GM12872 (cell line): ENCODE results near the gene CAPN5.

Source experiments
- TF ChIP-seq, protein P1 (sequence below): IDR thresholded peaks from 3 replicates; pipeline ENCODE4 v1.5.1; 2011; ENCODE audit warnings: low read depth, mild to moderate bottlenecking, low read length, moderate library complexity; ENCODE audit not compliant: insufficient read depth

The CAPN5 gene

DNA sequence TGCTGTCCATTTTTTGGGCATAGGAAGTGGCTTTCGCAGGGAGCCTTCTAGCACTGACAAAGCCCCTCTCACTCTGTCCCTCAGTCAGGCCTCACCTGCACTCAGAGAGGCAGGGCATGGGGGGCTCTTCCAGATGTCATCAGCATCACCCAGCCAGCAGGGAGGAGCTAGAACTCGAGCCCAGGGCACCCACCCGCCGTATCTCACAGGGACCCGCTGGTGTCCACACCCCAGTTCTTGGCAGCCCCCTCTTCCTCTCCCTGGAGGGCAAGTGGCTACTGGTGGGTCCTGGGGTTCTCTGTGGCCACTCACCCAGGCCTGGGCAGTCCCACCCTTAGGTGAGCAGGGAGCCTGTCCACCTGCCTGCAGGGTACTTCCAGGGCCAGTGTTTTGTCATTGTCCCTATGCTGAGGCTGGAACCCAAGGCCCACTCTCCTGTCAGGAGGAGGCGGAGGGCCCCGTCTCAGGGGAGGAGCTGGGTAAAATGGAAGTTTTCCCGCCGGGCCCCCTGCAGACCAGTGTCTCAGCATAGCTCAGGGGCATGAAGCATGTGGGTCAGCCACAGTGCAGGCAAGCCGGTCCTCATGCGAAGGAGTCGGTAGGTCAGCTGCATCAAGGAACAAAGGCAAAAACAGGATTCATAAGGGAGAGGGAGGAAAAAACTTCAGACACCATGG, 83.1 kb downstream of the CAPN5 start:
- TF ChIP-seq, protein P1, sequence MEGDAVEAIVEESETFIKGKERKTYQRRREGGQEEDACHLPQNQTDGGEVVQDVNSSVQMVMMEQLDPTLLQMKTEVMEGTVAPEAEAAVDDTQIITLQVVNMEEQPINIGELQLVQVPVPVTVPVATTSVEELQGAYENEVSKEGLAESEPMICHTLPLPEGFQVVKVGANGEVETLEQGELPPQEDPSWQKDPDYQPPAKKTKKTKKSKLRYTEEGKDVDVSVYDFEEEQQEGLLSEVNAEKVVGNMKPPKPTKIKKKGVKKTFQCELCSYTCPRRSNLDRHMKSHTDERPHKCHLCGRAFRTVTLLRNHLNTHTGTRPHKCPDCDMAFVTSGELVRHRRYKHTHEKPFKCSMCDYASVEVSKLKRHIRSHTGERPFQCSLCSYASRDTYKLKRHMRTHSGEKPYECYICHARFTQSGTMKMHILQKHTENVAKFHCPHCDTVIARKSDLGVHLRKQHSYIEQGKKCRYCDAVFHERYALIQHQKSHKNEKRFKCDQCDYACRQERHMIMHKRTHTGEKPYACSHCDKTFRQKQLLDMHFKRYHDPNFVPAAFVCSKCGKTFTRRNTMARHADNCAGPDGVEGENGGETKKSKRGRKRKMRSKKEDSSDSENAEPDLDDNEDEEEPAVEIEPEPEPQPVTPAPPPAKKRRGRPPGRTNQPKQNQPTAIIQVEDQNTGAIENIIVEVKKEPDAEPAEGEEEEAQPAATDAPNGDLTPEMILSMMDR: no peak

DNA sequence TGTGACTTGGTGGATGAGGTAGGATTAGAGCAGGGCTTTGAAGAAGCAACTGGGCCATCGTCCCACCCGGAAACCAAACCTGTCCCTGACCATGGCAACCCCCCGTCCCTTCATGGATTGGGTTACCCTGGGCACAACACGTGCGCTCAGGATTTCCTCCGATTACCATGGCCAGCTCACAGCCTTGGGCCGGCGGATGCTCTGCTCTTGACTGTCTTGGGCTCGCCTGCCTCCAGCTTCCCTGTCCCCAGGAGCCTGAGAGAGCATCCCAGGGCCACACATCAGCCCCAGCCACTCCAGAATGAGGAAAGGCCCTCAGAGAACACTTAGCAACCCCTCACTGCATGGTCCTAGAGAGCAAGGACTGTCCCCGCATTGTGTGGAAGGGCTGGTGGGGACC, 84.1 kb downstream of the CAPN5 start:
- TF ChIP-seq, protein P1: no peak

DNA sequence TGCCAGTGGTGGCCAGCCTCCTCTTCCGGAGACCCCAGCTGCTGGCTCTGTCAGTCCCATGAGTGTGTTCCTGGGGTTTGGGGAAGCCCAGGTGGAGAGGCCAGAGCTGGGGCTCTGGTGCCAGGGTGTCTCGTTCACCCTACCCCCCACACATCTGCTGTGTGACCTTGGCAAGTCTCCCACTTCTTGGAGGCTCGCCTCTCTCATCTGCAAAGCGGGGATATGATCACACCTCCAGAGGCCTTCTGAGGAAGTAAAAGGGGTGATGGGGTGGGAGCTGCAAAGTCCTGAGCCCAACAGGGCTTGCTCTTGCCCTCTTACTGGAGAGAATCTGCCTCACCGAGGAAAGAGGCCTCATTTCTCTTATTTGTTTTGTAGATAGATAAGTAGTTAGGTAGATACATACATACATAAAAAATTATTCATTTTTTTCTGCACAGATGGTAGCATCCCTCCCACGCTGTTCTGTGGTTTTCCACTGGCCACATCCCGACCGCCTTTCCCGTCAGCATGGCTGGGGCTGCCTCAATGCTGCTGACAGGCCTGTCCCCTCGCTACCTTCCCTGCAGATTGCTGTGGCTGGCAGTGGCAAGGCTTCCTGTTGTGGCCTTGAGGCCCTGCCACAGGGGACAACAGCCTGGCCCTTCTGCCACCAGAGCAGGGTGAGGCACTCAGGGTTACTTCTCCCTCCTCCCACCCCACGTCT, 85.2 kb downstream of the CAPN5 start:
- TF ChIP-seq, protein P1: no peak

DNA sequence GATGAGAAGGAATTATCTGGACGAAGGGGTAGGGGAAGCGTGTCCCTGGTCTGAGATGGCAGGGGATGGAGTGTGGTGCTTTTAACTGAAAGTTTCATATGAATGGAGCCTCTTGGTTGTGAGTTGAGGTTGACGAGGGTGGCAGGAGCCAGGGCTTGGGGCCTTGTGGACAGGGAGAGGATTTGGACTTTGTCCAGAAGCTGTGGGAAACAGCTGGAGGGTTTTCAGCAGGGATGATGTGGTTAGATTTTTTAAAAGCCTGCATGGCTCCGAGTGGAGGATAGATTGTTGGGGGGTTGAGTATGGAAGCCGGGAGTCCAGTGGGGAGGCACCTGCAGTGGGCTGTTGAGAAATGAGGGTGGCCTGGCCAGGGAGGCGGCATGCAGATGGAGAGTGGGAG, 86.1 kb downstream of the CAPN5 start:
- TF ChIP-seq, protein P1: no peak

DNA sequence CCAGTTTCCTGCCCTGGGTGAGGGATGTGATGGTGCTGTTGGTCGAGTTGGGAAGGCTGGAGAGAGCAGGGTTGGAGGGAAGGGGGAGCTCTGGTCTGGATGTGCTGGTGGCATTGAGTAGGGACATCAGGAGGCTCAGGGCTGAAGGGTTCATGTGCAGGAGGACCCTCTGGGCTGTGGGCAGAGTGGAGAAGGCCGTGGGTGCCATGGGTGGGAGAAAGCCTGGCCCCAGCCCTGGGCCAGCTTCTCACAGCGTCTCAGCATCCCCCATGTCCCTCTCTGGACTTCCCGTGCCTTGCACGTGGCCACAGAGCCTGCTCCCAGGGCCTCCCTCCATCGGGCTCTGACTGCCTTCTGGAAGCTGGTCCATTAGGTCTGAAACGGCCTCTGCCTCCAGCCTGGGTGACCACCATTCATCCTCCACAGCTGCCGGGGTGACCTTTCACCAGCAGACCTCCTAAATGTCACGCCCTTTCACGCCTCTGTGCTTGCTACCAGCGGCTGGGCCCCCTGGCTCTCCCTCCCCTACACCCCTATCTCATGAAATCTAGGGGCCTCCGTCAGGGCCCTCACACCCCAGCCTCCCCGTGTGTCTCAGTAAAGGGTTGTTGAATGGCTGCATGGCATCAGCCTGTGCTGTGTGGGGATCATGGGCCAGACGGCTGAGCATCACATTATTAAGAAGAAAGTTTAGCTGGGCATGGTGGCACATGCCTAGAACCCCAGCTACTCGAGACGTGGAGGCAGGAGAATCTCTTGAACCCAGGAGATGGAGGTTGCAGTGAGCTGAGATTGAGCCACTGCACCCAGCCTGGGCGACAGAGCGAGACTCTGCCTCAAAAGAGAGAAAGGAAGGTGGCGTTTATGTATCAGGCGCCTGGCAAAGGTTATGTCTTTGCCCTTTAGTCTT, 86.8 kb downstream of the CAPN5 start:
- TF ChIP-seq, protein P1: no peak

DNA sequence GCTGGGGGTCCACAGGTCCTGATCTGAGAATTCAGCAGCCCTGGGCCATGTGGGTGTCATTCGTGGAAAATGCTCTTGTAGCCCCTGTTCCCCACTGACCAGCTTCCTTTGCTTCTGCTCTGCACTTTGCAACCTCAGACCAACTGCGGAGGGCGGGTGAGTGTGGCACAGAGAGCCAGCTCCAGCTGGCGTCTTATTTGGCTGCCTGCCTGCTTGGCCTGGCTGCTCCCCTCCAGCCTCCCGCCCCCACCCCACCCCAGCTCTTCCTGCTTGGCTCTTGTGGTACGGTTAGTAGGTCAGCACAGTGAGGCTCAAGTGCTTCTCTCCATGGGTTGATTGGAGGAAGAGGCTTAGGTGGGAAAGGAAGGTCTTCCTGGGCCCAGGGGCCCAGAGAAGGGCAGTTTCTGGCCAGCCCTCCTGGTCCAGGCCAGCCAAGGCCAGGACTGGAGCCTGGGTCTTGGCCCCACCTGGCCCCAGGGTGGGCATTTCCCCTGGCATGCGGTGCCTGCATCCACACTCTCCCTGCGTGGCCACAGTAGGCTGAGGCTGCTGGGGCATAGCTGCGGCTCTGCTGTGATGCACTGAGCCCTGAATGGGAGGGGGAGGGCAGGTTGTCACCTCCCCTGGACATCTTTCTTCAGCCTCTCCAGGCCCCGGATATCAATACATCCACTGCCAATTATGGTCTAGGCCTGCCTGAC, 87.8 kb downstream of the CAPN5 start:
- TF ChIP-seq, protein P1: no peak

DNA sequence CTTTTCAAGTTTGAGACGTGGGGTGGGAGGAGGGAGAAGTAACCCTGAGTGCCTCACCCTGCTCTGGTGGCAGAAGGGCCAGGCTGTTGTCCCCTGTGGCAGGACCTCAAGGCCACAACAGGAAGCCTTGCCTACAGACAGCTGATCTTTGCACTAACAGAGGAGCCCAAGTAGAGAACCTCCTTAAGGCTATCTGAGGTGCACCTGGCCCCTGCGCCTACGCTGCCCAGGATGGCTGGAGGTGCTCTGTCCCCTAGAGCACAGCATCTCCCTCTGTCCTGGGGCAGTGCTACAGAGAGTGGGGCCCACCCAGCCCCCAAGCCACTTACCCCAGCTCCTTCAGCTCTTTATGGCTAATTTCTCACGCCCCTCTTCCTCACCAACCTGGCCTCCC, 88.3 kb downstream of the CAPN5 start:
- TF ChIP-seq, protein P1: no peak
